A549 (cell line): ENCODE measurements around the gene TNFAIP8.

Experiments used
- BHLHE40 ChIP-seq: IDR thresholded peaks from 2 replicates; pipeline ENCODE4 v1.6.1; 2012; ENCODE audit warnings: low read depth, low read length, inconsistent platforms
- HDAC2 ChIP-seq: fragments of 200-600 bp; sonication (generic); IDR thresholded peaks from 2 replicates; pipeline ENCODE4 v1.6.1; 2016
- MYC ChIP-seq: IDR thresholded peaks from 2 replicates; pipeline ENCODE4 v1.6.1; 2012; ENCODE audit warnings: mild to moderate bottlenecking, inconsistent platforms, low read length, improper control_type of control experiment, borderline replicate concordance
- PHF8 ChIP-seq: fragments of 200-600 bp; sonication (generic); IDR thresholded peaks from 2 replicates; pipeline ENCODE4 v1.6.1; 2016; ENCODE audit warnings: low read depth, mild to moderate bottlenecking, antibody characterized with exemption, moderate library complexity, borderline replicate concordance
- POLR2A ChIP-seq: IDR thresholded peaks from 2 replicates; pipeline ENCODE4 v1.6.1; 2012; ENCODE audit warnings: mild to moderate bottlenecking, low read length
- POLR2AphosphoS2 ChIP-seq: conservative IDR thresholded peaks from 2 replicates; pipeline ENCODE4 v1.6.1; 2012; ENCODE audit warnings: low read length, improper control_type of control experiment, inconsistent platforms
- RAD21 ChIP-seq, 2 experiments: fragments of >200 bp in 1 of 2; sonication (Bioruptor Twin) in 1 of 2; formaldehyde crosslinking in 1 of 2; IDR thresholded peaks in 1 of 2; conservative IDR thresholded peaks in 1 of 2; 2 replicates in 1 of 2; 3 replicates in 1 of 2; pipeline ENCODE4 v1.6.1; 2012 to 2018; ENCODE audit warnings: inconsistent platforms in 1 of 2
- TF ChIP-seq, protein P1 (sequence below): fragments of >200 bp; sonication (Bioruptor Twin); formaldehyde crosslinking; IDR thresholded peaks from 3 replicates; pipeline ENCODE4 v1.5.1; 2016

DNA sequence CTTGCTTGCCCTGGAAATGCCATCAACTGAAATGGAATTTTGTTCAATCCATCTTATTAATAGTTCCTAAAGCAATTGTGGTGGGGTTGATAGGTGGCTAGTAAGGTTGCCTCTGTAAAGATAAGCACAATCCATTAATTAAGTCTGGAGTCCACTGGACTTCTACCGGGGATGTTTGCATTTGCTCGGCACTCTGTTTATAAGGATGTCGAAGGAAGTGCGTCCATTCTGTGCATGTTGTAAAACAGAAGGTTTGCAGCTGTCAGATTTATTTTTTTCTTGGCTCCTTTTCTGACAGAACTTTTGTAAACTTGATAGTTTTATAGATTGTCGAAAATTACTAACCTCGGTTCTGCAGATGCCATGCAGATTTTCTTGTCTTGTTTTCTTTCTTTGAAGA is 12.8 kb upstream of the TNFAIP8 start:
- TF ChIP-seq POLR2A (no peak), HDAC2 (no peak), PHF8 (no peak), RAD21 (conservative IDR thresholded peaks at IDR 0.05 in 1 of 2, IDR thresholded peaks at IDR 0.05 in 1 of 2) (no peak), POLR2AphosphoS2 (no peak), MYC (no peak), BHLHE40 (no peak)
- TF ChIP-seq, protein P1, sequence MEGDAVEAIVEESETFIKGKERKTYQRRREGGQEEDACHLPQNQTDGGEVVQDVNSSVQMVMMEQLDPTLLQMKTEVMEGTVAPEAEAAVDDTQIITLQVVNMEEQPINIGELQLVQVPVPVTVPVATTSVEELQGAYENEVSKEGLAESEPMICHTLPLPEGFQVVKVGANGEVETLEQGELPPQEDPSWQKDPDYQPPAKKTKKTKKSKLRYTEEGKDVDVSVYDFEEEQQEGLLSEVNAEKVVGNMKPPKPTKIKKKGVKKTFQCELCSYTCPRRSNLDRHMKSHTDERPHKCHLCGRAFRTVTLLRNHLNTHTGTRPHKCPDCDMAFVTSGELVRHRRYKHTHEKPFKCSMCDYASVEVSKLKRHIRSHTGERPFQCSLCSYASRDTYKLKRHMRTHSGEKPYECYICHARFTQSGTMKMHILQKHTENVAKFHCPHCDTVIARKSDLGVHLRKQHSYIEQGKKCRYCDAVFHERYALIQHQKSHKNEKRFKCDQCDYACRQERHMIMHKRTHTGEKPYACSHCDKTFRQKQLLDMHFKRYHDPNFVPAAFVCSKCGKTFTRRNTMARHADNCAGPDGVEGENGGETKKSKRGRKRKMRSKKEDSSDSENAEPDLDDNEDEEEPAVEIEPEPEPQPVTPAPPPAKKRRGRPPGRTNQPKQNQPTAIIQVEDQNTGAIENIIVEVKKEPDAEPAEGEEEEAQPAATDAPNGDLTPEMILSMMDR, result no peak
